Measurements from ENCODE around the gene MRPL54. TPM values are rescaled to one million over a fixed set of nuclear protein-coding genes. Genes with fewer than 3 reads are reported as not detected.

The MRPL54 gene
- total RNA-seq, 6 donors from 2014 or later, result 16.8 to 83.9 (median 65.5) TPM

GRCh38 chr19:3801412-3802096 lies 39.1 kb downstream of the MRPL54 start:
- WGBS, 2 donors, result 4 to 5% methylated on average over 16 to 41 of the region's 46 CpGs

DNA sequence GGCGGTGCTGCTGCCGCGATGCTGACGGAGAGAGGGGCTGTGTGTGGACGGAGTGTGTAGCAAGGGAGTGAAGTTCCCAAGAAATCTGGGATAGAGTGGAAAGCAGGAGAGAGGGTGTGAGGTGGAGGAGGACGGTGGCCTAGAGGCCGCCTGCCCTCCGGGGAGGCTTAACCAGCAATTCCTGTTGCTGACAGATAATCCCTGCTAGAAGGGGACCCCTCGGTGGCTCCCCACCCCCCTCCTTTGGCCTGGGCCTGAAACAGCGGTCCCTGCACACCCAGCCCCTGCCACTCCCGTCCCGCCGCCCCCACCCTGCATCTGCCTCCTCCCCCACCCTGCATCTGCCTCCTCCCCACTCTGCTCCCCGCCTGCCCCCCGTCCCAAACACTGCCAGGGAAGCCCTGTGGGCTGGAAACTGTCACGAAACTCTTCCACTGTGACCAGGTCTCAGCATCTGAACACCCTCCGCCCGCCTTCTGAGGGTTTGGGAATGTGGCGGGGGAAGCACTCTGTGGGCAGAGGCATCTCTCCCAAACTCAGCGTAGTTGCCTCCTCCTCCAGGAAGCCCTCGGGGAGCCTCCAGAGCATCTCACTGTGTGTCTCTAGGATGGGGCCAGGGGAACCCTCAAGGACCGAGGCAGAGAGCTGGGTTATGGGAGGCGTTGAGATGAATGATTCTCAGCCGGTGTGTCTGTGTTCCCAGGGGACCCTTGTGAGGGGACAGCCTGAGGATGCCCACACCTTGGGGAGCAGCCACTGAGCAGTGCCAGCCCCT lies 40.8 kb downstream of the MRPL54 start:
- no peak for DNase-seq
- WGBS, 2 donors, result 81 to 87% methylated on average over 14 to 24 of the region's 24 CpGs
- peaks cover 0 to 14% (median 5%) of the 10 kb centered on the region in 4 donors for H3K27me3 ChIP-seq

More at GRCh38 chr19:3801412-3802096, 39.1 kb downstream of the MRPL54 start:
- Histone ChIP-seq H3K36me3 (no peaks in the 10 kb centered on the region), H3K27ac (peak overlapping the region in 3 of 4 donors; percentile 22 to 32 (median 24)), H3K9me3 (peaks cover 0 to 2% (median under 1%) of the 10 kb centered on the region in 4 donors), H3K4me3 (peak overlapping the region in 3 of 4 donors; percentile 29 to 36 (median 29)), H3K4me1 (peaks cover 10 to 25% (median 15%) of the 10 kb centered on the region in 4 donors), H3K27me3 (peaks cover 0 to 14% (median 5%) of the 10 kb centered on the region in 4 donors)
- TF ChIP-seq, protein P1, sequence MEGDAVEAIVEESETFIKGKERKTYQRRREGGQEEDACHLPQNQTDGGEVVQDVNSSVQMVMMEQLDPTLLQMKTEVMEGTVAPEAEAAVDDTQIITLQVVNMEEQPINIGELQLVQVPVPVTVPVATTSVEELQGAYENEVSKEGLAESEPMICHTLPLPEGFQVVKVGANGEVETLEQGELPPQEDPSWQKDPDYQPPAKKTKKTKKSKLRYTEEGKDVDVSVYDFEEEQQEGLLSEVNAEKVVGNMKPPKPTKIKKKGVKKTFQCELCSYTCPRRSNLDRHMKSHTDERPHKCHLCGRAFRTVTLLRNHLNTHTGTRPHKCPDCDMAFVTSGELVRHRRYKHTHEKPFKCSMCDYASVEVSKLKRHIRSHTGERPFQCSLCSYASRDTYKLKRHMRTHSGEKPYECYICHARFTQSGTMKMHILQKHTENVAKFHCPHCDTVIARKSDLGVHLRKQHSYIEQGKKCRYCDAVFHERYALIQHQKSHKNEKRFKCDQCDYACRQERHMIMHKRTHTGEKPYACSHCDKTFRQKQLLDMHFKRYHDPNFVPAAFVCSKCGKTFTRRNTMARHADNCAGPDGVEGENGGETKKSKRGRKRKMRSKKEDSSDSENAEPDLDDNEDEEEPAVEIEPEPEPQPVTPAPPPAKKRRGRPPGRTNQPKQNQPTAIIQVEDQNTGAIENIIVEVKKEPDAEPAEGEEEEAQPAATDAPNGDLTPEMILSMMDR (IDR thresholded peaks at IDR 0.05), result peak in 1 of 6 experiments; percentile 14
- TF ChIP-seq POLR2A (IDR thresholded peaks at IDR 0.05), result no peak
- peak in 1 of 2 donors; percentile 36 for ATAC-seq (ENCODE audit: low FRiP score in 2 of 2)
- DNase-seq, result peak; percentile 44 to 85

GRCh38 chr19:3803986-3804385 lies 41.5 kb downstream of the MRPL54 start:
- Histone ChIP-seq H3K9me3 (no peaks in the 10 kb centered on the region), H3K27ac (no peak overlapping the region), H3K27me3 (peaks cover 0 to 14% (median 5%) of the 10 kb centered on the region in 4 donors), H3K4me3 (no peak overlapping the region), H3K4me1 (peaks cover 21 to 47% (median 29%) of the 10 kb centered on the region in 4 donors), H3K36me3 (no peaks in the 10 kb centered on the region)
- TF ChIP-seq POLR2AphosphoS5 (IDR thresholded peaks at IDR 0.05), result no peak
- TF ChIP-seq EP300 (IDR thresholded peaks at IDR 0.05), result no peak
- no peak for TF ChIP-seq POLR2A (IDR thresholded peaks at IDR 0.05)
- TF ChIP-seq, protein P1 (IDR thresholded peaks at IDR 0.05), result no peak
- WGBS, 2 donors, result 81 to 82% methylated on average over 10 of the region's 10 CpGs
- no peak for DNase-seq
- ATAC-seq (ENCODE audit: low FRiP score in 2 of 2), result no peak

More for the DNA sequence above, 40.8 kb downstream of the MRPL54 start:
- Histone ChIP-seq H3K27ac (no peak overlapping the region), H3K9me3 (no peaks in the 10 kb centered on the region), H3K4me1 (peaks cover 21 to 41% (median 26%) of the 10 kb centered on the region in 4 donors), H3K4me3 (no peak overlapping the region), H3K36me3 (no peaks in the 10 kb centered on the region)
- TF ChIP-seq POLR2A (IDR thresholded peaks at IDR 0.05) (no peak), POLR2AphosphoS5 (IDR thresholded peaks at IDR 0.05) (no peak), EP300 (IDR thresholded peaks at IDR 0.05) (no peak)
- TF ChIP-seq, protein P1 (IDR thresholded peaks at IDR 0.05), result no peak
- ATAC-seq (ENCODE audit: low FRiP score in 2 of 2), result no peak

DNA sequence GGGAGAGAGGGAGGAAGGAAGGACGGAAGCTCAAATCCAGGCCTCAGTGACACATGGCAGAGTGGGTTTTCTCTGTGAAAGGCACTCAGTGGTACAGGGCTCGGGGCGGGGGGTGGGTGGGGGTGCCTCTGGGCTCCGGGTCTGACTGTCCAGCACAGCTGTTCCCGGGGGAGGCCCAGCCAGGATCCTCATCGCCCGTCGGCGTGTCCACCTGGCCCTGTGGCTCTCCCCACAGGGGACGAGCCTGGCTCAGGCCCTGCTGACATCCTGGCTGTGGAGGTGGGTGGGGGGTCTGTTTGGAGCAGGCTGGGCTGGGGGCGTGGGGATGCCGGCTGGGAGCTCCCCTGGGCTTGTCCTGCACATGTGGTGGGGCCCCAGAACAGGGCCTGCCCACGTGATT lies 41.9 kb downstream of the MRPL54 start:
- WGBS, 2 donors, result 83 to 91% methylated on average over 7 of the region's 13 CpGs
- TF ChIP-seq, protein P1 (IDR thresholded peaks at IDR 0.05), result no peak
- TF ChIP-seq POLR2AphosphoS5 (IDR thresholded peaks at IDR 0.05) (no peak), POLR2A (IDR thresholded peaks at IDR 0.05) (no peak), EP300 (IDR thresholded peaks at IDR 0.05) (no peak)
- DNase-seq, result no peak

More for the DNA sequence above, 41.9 kb downstream of the MRPL54 start:
- H3K4me1 ChIP-seq, result peaks cover 21 to 48% (median 30%) of the 10 kb centered on the region in 4 donors
- ATAC-seq (ENCODE audit: low FRiP score in 2 of 2), result no peak
- H3K27me3 ChIP-seq, result peaks cover 0 to 14% (median 5%) of the 10 kb centered on the region in 4 donors
- no peak overlapping the region for H3K4me3 ChIP-seq
- no peak overlapping the region for H3K27ac ChIP-seq
- H3K9me3 ChIP-seq, result no peaks in the 10 kb centered on the region
- H3K36me3 ChIP-seq, result no peaks in the 10 kb centered on the region
